GM12864 (cell line): Measurements from ENCODE around the gene TSSK2.
A peak's percentile ranks its signal among the peaks of the same experiment; 100 is the strongest.

ENCODE experiments used
- DNase-seq: peaks from one replicate; pipeline ENCODE4 v3.0.0-alpha.2; 2011; ENCODE audit warnings: low read depth
- H3K4me3 ChIP-seq: 2 replicates; pipeline ENCODE4 v1.5.1; 2011; ENCODE audit warnings: mild to moderate bottlenecking, low read depth, low read length, control low read depth
- TF ChIP-seq, protein P1 (sequence below): IDR thresholded peaks from 2 replicates; pipeline ENCODE4 v1.5.1; 2011; ENCODE audit warnings: low read depth, mild to moderate bottlenecking, moderate library complexity, low read length, control low read depth, inconsistent platforms; ENCODE audit errors: missing control alignments

TSSK2 gene

DNA sequence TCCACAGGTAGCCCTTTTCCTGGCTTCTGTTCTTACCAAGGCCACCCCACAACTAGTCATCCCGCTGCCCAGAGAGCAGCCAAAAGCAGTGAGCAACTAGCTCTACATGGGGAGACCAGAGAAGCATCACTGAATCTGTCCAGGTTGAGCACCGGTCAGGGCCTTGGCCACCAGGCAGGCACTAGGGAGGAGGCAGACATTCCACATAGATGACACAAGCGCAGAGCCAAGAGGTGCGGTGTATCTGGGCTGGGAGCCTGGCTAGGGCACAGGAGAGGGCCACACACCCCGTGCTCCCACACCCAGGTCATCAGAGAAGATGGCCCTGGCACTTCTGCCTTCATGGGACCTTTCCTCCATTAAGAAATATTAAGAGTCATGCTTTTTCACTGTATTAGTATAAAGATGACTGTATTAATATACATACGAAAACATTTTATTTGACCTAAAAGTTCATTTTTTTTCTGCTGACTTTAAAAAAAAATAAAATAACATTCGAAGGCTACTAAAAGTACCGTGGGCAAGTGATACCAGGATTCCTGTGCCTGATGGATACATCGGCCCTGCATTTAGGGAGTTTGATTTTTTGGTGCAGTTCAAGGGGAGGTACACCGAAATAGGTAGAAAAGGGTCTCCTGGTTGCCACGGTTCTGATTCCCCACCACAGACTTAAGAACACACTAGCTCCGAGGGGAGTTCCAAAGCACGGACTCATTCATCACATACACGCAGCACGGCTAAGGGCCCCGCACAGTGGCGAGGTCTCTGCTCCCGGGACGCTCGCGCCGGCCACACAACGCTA lies 10.1 kb upstream of the TSSK2 start:
- TF ChIP-seq, protein P1, sequence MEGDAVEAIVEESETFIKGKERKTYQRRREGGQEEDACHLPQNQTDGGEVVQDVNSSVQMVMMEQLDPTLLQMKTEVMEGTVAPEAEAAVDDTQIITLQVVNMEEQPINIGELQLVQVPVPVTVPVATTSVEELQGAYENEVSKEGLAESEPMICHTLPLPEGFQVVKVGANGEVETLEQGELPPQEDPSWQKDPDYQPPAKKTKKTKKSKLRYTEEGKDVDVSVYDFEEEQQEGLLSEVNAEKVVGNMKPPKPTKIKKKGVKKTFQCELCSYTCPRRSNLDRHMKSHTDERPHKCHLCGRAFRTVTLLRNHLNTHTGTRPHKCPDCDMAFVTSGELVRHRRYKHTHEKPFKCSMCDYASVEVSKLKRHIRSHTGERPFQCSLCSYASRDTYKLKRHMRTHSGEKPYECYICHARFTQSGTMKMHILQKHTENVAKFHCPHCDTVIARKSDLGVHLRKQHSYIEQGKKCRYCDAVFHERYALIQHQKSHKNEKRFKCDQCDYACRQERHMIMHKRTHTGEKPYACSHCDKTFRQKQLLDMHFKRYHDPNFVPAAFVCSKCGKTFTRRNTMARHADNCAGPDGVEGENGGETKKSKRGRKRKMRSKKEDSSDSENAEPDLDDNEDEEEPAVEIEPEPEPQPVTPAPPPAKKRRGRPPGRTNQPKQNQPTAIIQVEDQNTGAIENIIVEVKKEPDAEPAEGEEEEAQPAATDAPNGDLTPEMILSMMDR: no peak
- peak overlapping the region; percentile 95 for H3K4me3 ChIP-seq
- no peak for DNase-seq

DNA sequence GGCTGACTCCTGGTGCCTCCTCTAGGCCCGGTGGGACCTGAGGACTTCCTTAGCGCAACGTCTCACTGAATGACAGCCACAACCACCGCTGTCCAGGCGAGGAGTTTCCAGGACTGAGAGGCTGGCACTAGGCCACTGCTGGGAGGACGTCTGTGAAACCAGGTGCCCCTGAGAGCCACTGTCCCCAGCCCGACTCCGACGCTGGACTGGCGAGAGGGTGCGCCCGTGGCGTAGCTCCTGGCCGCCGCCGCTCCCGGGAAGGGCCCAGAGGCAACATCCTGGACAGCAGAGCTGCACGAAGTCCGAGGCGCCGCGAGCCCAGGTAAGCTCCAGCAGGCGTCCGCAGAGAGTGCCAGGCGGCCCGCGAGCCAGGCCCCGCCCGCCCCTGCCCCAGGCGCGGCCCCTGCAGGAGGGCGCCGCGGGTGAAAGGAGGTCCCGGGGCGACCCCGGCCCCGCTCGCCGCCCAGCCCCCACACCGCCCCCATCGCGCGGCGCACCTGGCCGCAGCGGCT lies 9.4 kb upstream of the TSSK2 start:
- TF ChIP-seq, protein P1: no peak
- no peak for DNase-seq
- H3K4me3 ChIP-seq: peak overlapping the region; percentile 95

DNA sequence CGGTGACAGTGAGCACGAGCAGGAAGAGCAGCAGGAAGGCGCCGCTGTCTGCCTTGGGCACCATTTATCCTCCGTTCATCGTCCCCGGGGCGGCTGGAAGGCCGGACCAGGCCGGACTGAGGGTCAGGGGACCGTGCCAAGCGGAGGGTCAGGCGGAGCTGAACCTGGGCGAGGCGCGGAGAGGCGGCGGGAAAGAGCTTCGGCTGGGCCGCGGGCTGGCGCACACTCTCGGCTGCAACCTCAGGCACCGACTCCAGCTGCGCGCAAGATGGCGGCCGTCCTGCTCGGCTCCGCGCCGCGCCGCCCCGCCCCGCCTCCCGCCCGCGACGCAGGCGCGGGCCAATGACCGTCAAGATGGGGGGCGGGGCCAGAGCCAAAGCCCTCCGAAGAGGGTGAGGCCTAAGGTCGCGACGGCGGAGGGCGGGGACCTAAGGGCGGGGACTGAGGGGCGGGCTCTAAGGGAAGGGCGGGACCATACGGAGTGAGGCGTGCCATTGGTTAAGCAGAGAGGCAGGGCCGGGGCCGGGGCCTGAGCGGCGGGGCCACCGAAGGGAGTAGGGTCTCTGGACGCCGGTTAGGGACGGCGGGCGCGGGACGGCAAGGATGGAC lies 8.9 kb upstream of the TSSK2 start, which contains the start of gene DGCR2:
TSS of gene DGCR2 (minus strand) at position 270 of the 609 bp plus-strand sequence. CDS start at position 64, 206 bp downstream.
- DNase-seq: peak; percentile 75
- peak within 1 kb of the TSS; percentile 95 for H3K4me3 ChIP-seq
- TF ChIP-seq, protein P1: no peak

DNA sequence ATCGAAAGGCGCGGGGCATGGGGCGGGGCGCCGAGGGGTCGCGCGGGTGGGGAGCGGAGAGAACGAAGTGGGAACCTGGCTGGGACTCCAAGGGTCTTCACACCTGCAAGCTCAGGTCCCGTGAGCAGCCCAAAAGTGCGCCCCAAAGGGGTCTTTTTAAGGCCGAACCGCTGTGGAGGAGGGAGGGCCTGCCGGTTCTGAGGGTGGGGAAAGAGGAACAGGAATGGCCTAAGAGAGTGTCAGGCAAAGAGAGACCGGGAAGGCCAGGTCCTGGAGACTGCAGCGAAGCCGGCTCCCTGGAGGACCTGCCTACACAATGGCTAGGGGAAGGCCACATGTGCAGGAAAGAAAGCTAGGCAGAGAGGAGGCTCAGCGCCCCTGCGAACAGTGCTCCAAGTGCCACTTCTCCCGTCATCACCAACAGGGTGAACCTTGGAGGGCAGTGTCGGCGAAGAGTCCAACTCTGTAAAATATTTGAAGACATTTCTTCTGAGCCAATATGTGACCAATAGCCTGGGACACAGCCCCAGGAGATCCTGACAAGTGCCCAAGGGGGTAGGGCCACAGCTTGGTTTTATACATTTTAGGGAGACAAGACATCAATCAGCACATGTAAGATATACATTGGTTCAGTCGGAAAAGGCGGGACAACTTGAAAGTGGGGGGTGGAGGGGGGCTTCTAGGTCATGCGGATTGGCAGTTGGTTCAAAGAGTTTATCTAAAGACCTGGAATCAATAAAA lies 8.2 kb upstream of the TSSK2 start:
- TF ChIP-seq, protein P1: no peak
- H3K4me3 ChIP-seq: peak overlapping the region; percentile 27
- no peak for DNase-seq

DNA sequence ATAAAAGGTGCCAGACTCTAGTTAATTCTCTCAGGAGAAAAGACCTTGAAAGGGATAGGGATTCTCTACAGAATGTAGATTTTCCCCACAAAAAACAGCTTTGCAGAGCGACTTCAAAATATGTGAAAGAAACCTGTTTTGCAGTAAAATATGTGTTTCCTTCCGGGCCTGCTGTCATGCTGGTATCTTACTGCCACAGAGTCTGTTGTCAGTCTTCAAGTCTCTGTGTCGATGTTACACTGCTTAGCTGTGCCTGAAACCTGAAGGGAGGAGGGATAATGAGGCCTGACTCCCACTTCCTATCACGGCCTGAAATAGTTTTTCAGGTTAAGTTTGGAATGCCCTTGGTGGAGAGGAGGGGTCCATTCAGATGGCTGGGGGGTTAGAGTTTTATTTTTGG lies 7.2 kb upstream of the TSSK2 start:
- DNase-seq: no peak
- TF ChIP-seq, protein P1: no peak
- no peak overlapping the region for H3K4me3 ChIP-seq

DNA sequence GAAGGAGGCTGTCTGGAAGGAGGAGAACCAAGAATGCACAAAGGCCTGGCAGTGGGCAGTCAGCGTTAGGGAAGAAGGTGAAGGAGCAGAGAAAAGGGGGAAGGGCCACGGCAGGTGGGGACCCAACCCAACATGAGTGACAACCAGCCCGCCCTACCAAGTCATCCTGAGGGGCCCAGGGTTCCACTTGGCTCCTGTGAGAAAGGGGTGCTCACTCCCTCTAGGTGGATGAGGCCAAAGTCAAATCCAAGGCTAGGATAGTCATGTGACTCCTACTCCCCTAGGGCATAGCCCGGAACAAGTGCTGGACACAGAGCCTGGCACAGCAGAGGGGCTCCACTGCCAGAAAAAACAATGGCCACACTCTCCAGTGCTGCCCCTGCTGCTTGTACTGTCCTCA lies 6.7 kb upstream of the TSSK2 start:
- no peak for DNase-seq
- TF ChIP-seq, protein P1: no peak
- no peak overlapping the region for H3K4me3 ChIP-seq
